HG03520 (cell line): ENCODE measurements around the gene NAA60.
"Not testable (repeated sequence)": the region's sequence is repeated elsewhere in the genome, so short reads cannot be mapped to it uniquely, and the experiment has no call there.

Experiments used
- ATAC-seq: cut with Tn5 transposase; IDR thresholded peaks from one replicate; pipeline ENCODE4 v1.9.1; 2021; ENCODE audit warnings: mild to moderate bottlenecking, moderate library complexity; ENCODE audit not compliant: unreplicated experiment

NAA60 gene

GRCh38 chr16:3461151-3461550 lies 17.7 kb downstream of the NAA60 start:
- no peak for ATAC-seq

- no peak for ATAC-seq
Observed at GRCh38 chr16:3465301-3465700, 21.8 kb downstream of the NAA60 start.

GRCh38 chr16:3465911-3466584 lies 22.6 kb downstream of the NAA60 start:
- no peak for ATAC-seq

GRCh38 chr16:3467182-3467581 lies 23.7 kb downstream of the NAA60 start:
- ATAC-seq: no peak

- no peak for ATAC-seq
Observed at GRCh38 chr16:3467921-3468320, 24.4 kb downstream of the NAA60 start.

- ATAC-seq: no peak
Observed at GRCh38 chr16:3468501-3468900, 25.0 kb downstream of the NAA60 start.

GRCh38 chr16:3469736-3470135 lies 26.3 kb downstream of the NAA60 start:
- no peak for ATAC-seq

- no peak for ATAC-seq
Observed at GRCh38 chr16:3470723-3471122, 27.2 kb downstream of the NAA60 start.

- no peak for ATAC-seq
Observed at GRCh38 chr16:3471518-3472176, 28.2 kb downstream of the NAA60 start.

GRCh38 chr16:3472878-3473595 lies 29.6 kb downstream of the NAA60 start:
- no peak for ATAC-seq

GRCh38 chr16:3473596-3473943 lies 30.1 kb downstream of the NAA60 start:
- not testable (repeated sequence) for ATAC-seq

GRCh38 chr16:3474136-3474779 lies 30.8 kb downstream of the NAA60 start:
- no peak for ATAC-seq

- not testable (repeated sequence) for ATAC-seq
Observed at GRCh38 chr16:3474870-3475269, 31.4 kb downstream of the NAA60 start.

GRCh38 chr16:3475604-3476375 lies 32.3 kb downstream of the NAA60 start:
- no peak for ATAC-seq

GRCh38 chr16:3476409-3476808 lies 32.9 kb downstream of the NAA60 start:
- ATAC-seq: no peak

- no peak for ATAC-seq
Observed at GRCh38 chr16:3478242-3478925, 34.9 kb downstream of the NAA60 start.

GRCh38 chr16:3479654-3480216 lies 36.3 kb downstream of the NAA60 start:
- ATAC-seq: no peak

GRCh38 chr16:3480901-3481695 lies 37.6 kb downstream of the NAA60 start:
- no peak for ATAC-seq
